GM12801 (cell line): ENCODE data around the gene NEK8.

Experiments used
- CTCF ChIP-seq: IDR thresholded peaks from one replicate; pipeline ENCODE4 v1.5.1; 2011; ENCODE audit warnings: control low read depth; ENCODE audit not compliant: insufficient read length; ENCODE audit errors: extremely low read depth

Gene NEK8

DNA sequence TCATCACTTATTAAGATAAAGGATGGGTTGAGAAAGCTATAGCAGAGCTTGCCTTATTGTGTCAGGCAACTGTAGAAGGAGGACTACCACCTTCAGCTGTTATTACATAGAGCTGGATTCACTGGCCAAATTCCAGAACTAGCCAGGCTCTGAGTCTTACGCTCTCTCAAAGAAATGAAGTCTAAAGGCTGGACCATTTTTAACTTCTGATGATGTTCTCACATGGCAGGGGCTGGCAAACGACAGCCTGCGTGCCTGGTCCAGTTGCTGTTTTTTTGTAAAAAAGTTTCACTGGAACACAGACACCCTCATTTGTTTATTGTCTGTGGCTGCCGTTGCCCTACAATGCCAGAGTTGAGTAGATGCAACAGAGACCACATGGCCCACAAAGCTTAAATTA, 36.5 kb downstream of the NEK8 start:
- TF ChIP-seq CTCF: no peak

GRCh38 chr17:28773736-28774135, 45.1 kb downstream of the NEK8 start:
- TF ChIP-seq CTCF: no peak

DNA sequence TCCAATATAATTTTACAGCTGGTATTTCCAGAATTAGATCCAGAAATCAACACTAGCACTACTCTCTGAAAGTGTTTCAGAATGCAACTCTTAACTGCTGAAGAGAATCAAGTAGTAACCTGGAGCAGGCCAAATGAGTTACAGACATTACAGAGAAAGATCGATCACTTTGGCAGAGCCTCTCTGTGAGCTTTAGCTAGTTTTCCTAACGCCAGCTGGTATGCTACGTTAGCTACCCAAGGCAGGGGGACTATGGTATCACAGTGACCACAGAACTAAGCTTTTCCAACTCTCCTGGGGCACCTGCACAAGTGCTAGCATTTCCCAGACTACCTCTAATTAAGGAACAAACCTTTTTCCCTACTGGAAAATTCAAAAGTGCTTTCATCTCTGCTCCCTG, 45.6 kb downstream of the NEK8 start:
- no peak for TF ChIP-seq CTCF

- no peak for TF ChIP-seq CTCF
These were observed 48.6 kb downstream of the NEK8 start for GRCh38 chr17:28777178-28777577.

DNA sequence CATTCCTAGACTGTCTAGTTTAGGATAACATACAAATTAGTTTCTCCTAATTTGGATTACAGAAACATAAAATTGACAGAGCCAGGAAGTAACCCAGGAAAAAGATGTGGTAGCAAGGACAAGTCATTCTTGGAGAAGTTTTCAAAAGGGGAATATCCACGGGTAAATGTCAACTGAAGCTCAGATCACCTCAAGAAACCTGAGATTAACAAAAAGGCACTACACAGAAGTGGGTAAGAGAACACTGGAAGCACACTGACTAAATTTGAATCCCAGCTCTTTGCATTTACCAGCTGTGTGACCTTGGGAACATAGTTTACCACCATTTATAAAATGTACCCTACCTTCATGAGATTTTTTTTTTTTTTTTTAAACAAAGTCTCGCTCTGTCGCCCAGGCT, 54.6 kb downstream of the NEK8 start:
- no peak for TF ChIP-seq CTCF

DNA sequence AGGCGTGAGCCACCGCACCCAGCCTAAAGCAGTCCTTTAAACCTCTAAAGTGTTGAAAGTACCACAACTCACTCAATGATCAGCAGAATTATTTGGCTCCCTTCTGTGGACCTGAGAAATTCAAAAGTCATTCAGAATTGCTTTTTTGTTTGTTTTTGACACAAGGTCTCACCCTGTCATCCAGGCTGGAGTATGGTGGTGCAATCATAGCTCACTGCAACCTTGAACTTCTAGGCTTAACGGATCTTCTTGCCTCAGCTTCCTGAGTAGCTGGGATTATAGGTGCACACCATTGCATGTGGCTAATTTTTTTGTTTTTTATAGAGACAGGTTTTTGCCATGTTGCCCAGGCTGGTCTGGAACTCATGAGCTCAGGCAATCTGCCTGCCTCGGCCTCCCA, 59.5 kb downstream of the NEK8 start:
- no peak for TF ChIP-seq CTCF
